Fibroblast of mammary gland (primary cell): ENCODE data around the gene LAD1.
A peak's percentile ranks its signal among the peaks of the same experiment; 100 is the strongest.

Experiments
- DNase-seq: peaks from one replicate; pipeline ENCODE4 v3.0.0-alpha.2; 2010; ENCODE audit warnings: low read depth
- H3K4me3 ChIP-seq: 2 replicates; pipeline ENCODE4 v1.5.1; 2011; ENCODE audit warnings: low read depth, mild to moderate bottlenecking, low read length, moderate library complexity; ENCODE audit not compliant: control insufficient read depth
- CTCF ChIP-seq: conservative IDR thresholded peaks from 2 replicates; pipeline ENCODE4 v1.5.1; 2011; ENCODE audit warnings: low read depth, low read length, inconsistent platforms; ENCODE audit not compliant: control insufficient read depth, insufficient read depth

LAD1 gene

GRCh38 chr1:201409440-201409839 lies 10.3 kb upstream of the LAD1 start:
- no peak for TF ChIP-seq CTCF
- no peak for DNase-seq
- no peak overlapping the region for H3K4me3 ChIP-seq

- DNase-seq = no peak
- TF ChIP-seq CTCF = no peak
- H3K4me3 ChIP-seq = no peak overlapping the region
Observed at GRCh38 chr1:201408834-201409200, 9.7 kb upstream of the LAD1 start.

GRCh38 chr1:201408176-201408833 lies 9.2 kb upstream of the LAD1 start:
- H3K4me3 ChIP-seq = no peak overlapping the region
- TF ChIP-seq CTCF = peak; percentile 98
- peak; percentile 72 for DNase-seq

- H3K4me3 ChIP-seq = no peak overlapping the region
- no peak for TF ChIP-seq CTCF
- DNase-seq = no peak
Observed at GRCh38 chr1:201406831-201407406, 7.8 kb upstream of the LAD1 start.

- DNase-seq = no peak
- H3K4me3 ChIP-seq = no peak overlapping the region
- TF ChIP-seq CTCF = no peak
Observed at GRCh38 chr1:201405484-201405831, 6.3 kb upstream of the LAD1 start.

GRCh38 chr1:201404722-201405483 lies 5.8 kb upstream of the LAD1 start:
- TF ChIP-seq CTCF = no peak
- DNase-seq = no peak
- H3K4me3 ChIP-seq = no peak overlapping the region
